Tibial nerve (tissue), 4 donors: ENCODE measurements around the gene TFAM. TPM values are rescaled to one million over a fixed set of nuclear protein-coding genes. Genes with fewer than 3 reads are reported as not detected.

ENCODE experiments used
- DNase-seq, 2 donors: peaks; one replicate each; pipeline ENCODE4 v3.0.0-alpha.2; 2019; ENCODE audit warnings: low spot score in 2 of 2
- H3K27ac ChIP-seq, 4 donors: fragments of 200-600 bp; sonication (generic) in 3 of 4; one replicate each; pipeline ENCODE4 v1.5.1; 2017 to 2019; ENCODE audit warnings: mild to moderate bottlenecking in 1 of 4
- H3K27me3 ChIP-seq, 2 donors: fragments of 200-600 bp; sonication (generic) in 1 of 2; one replicate each; pipeline versions ENCODE4 v1.5.1 to v1.6.0; 2017 to 2019
- H3K36me3 ChIP-seq, 3 donors: fragments of 200-600 bp; sonication (generic); one replicate each; pipeline ENCODE4 v1.5.1; 2018 to 2019
- H3K4me1 ChIP-seq, 4 donors: fragments of 200-600 bp; sonication (generic) in 3 of 4; one replicate each; pipeline ENCODE4 v1.5.1; 2017 to 2019
- H3K4me3 ChIP-seq, 4 donors: fragments of 200-600 bp; sonication (generic) in 3 of 4; one replicate each; pipeline ENCODE4 v1.5.1; 2017 to 2019; ENCODE audit warnings: mild to moderate bottlenecking in 1 of 4, moderate library complexity in 1 of 4
- H3K9me3 ChIP-seq, 4 donors: fragments of 200-600 bp; sonication (generic) in 3 of 4; one replicate each; pipeline ENCODE4 v1.5.1; 2017 to 2019
- CTCF ChIP-seq, 5 experiments: fragments of 200-600 bp in 3 of 5; fragments of 450-650 bp in 2 of 5; sonication (generic) in 3 of 5; IDR thresholded peaks; one replicate each; pipeline ENCODE4 v1.5.1; 2016 to 2019; ENCODE audit warnings: antibody characterized with exemption in 5 of 5, mild to moderate bottlenecking in 3 of 5, moderate library complexity in 2 of 5
- EP300 ChIP-seq, 2 donors: sonication (generic); formaldehyde crosslinking; IDR thresholded peaks; one replicate each; pipeline ENCODE4 v1.6.1; 2017; ENCODE audit warnings: antibody characterized with exemption in 2 of 2, mild to moderate bottlenecking in 1 of 2
- POLR2A ChIP-seq, 2 donors: fragments of 450-650 bp; IDR thresholded peaks; one replicate each; pipeline ENCODE4 v1.6.1; 2017; ENCODE audit warnings: antibody characterized with exemption in 2 of 2, mild to moderate bottlenecking in 2 of 2, moderate library complexity in 2 of 2
- WGBS, 2 donors: methylation state at CpG; one replicate each; pipeline ENCODE4 v1.1.5; 2018; 5-methylcytosine and 5-hydroxymethylcytosine counted together
- total RNA-seq, 4 donors: library from RNA; depleted of rRNA; stranded (reverse); fragments of >200 nt; gene quantifications; one replicate each; pipeline ENCODE4 v1.1.0, GENCODE V29; 2016

The TFAM gene
- total RNA-seq, 4 donors from 2014 or later = 9.6 to 35.6 (median 13.8) TPM

GRCh38 chr10:58372607-58373441 is 12.4 kb upstream of the TFAM start:
- no peak for DNase-seq
- no peaks in the 10 kb centered on the region for H3K4me1 ChIP-seq
- H3K27ac ChIP-seq = no peak overlapping the region
- H3K9me3 ChIP-seq = no peaks in the 10 kb centered on the region
- TF ChIP-seq CTCF (IDR thresholded peaks at IDR 0.05) (no peak), POLR2A (IDR thresholded peaks at IDR 0.05) (no peak), EP300 (IDR thresholded peaks at IDR 0.05) (no peak)
- H3K27me3 ChIP-seq = no peaks in the 10 kb centered on the region
- H3K4me3 ChIP-seq = no peak overlapping the region
- H3K36me3 ChIP-seq = no peaks in the 10 kb centered on the region
- WGBS, 2 donors = 61 to 66% methylated on average over 4 of the region's 4 CpGs

GRCh38 chr10:58373442-58373827 is 11.8 kb upstream of the TFAM start:
- TF ChIP-seq POLR2A (IDR thresholded peaks at IDR 0.05) (no peak), EP300 (IDR thresholded peaks at IDR 0.05) (no peak), CTCF (IDR thresholded peaks at IDR 0.05) (no peak)
- Histone ChIP-seq H3K4me1 (no peaks in the 10 kb centered on the region), H3K27me3 (no peaks in the 10 kb centered on the region), H3K9me3 (no peaks in the 10 kb centered on the region), H3K36me3 (no peaks in the 10 kb centered on the region), H3K4me3 (no peak overlapping the region), H3K27ac (no peak overlapping the region)
- 90% methylated on average over 3 of the region's 3 CpGs for WGBS, 2 donors
- DNase-seq = no peak

- H3K4me1 ChIP-seq = peaks cover 0 to 21% (median 7%) of the 10 kb centered on the region in 4 donors
- H3K36me3 ChIP-seq = peaks cover 0 to under 1% (median 0%) of the 10 kb centered on the region in 3 donors
- no peak for DNase-seq
- TF ChIP-seq POLR2A (IDR thresholded peaks at IDR 0.05) (no peak), EP300 (IDR thresholded peaks at IDR 0.05) (no peak), CTCF (IDR thresholded peaks at IDR 0.05) (no peak)
- WGBS, 2 donors = 85 to 90% methylated on average over 2 of the region's 2 CpGs
- H3K9me3 ChIP-seq = no peaks in the 10 kb centered on the region
- no peak overlapping the region for H3K4me3 ChIP-seq
- no peaks in the 10 kb centered on the region for H3K27me3 ChIP-seq
- H3K27ac ChIP-seq = no peak overlapping the region
These were observed 2.7 kb upstream of the TFAM start for GRCh38 chr10:58382489-58382995.

- TF ChIP-seq POLR2A (IDR thresholded peaks at IDR 0.05) (no peak), CTCF (IDR thresholded peaks at IDR 0.05) (no peak), EP300 (IDR thresholded peaks at IDR 0.05) (no peak)
- peak overlapping the region in 3 of 4 donors; percentile 93 to 94 (median 93) for H3K27ac ChIP-seq
- H3K9me3 ChIP-seq = no peaks in the 10 kb centered on the region
- peak overlapping the region; percentile 74 to 94 (median 85) for H3K4me3 ChIP-seq
- no peak for DNase-seq
- H3K4me1 ChIP-seq = peaks cover 0 to 21% (median 7%) of the 10 kb centered on the region in 4 donors
- WGBS, 2 donors = 54 to 59% methylated on average over 3 of the region's 3 CpGs
- H3K27me3 ChIP-seq = no peaks in the 10 kb centered on the region
- peaks cover 0 to 16% (median 0%) of the 10 kb centered on the region in 3 donors for H3K36me3 ChIP-seq
These were observed 1.1 kb upstream of the TFAM start for GRCh38 chr10:58384095-58384494.

- peak overlapping the region; percentile 74 to 94 (median 85) for H3K4me3 ChIP-seq
- TF ChIP-seq POLR2A (IDR thresholded peaks at IDR 0.05) (no peak), EP300 (IDR thresholded peaks at IDR 0.05) (no peak), CTCF (IDR thresholded peaks at IDR 0.05) (no peak)
- peaks cover 0 to 24% (median 7%) of the 10 kb centered on the region in 4 donors for H3K4me1 ChIP-seq
- no peaks in the 10 kb centered on the region for H3K27me3 ChIP-seq
- H3K36me3 ChIP-seq = peaks cover 0 to 20% (median 0%) of the 10 kb centered on the region in 3 donors
- peak overlapping the region; percentile 44 to 94 (median 93) for H3K27ac ChIP-seq
- WGBS, 2 donors = 2 to 3% methylated on average over 12 of the region's 12 CpGs
- no peak for DNase-seq
- H3K9me3 ChIP-seq = no peaks in the 10 kb centered on the region
These were observed 639 bp upstream of the TFAM start for GRCh38 chr10:58384544-58384998.
